NCI-H1436 (cell line): Measurements from ENCODE around the gene ZNF385C.

ENCODE experiments used
- DNase-seq: peaks from one replicate; lab custom pipeline; 2025; lab: John Stamatoyannopoulos, UW

Gene ZNF385C

GRCh38 chr17:42077755-42078154 is 20.5 kb downstream of the ZNF385C start:
- no peak for DNase-seq

DNA sequence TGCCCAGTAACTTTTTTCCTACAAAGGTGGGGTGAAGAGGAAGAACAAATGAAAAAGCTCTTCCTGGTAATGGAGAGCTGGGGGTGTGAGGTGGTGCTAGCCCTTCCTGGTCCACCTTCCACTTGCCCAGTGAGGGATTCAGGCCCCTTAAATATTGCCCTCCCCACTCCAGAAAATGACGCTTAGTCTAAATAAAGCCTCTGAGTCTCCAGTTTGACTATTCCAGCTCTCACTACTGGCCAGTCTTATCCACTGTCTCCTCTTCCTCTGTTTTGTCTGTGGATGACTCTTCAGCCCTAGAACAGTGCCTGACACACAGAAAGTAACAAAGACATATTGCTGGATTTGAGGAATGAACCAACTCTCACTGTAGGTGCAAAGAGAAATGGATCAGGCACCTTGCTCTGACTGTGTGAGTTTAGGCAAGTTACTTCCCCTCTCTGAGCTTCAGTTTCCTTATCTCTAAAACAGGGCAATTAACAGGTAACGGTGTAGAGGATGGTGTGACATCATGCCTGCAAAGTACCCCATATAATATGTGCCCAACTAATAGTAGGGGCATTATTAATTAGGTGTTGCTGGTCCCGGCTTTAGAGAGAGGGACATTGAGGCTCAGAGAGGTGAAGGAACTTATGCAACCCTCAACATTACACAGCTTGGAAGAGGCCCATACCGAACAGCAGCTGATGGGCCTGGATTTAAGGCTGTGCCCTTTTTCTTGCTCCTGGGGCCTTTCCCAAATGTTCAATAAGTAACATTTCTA is 21.3 kb downstream of the ZNF385C start:
- DNase-seq = no peak

GRCh38 chr17:42075789-42076188 is 22.5 kb downstream of the ZNF385C start:
- DNase-seq = no peak

- no peak for DNase-seq
Observed at GRCh38 chr17:42072323-42073187, 25.7 kb downstream of the ZNF385C start.

GRCh38 chr17:42071810-42072209 is 26.5 kb downstream of the ZNF385C start:
- no peak for DNase-seq

GRCh38 chr17:42068979-42069378 is 29.3 kb downstream of the ZNF385C start:
- no peak for DNase-seq

GRCh38 chr17:42067371-42068091 is 30.7 kb downstream of the ZNF385C start:
- DNase-seq = peak; percentile 68

DNA sequence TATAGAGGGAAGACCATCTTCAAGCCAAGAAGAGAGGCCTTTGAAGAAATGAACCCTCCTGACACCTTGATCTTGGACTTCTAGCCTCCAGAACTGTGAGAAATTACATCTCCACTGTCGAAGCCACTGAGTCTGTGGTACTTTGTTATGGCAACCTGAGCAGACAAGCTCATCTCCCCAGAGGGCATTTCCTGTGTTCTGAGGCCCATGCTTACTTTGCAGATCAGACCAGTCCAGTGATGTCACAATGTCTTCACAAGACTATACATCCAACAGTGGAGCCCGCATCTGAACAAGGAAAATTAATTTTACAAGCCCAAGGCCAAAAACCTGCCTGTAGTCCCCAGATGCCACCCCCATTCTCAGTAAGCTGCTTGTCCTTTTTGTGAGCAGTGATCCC is 33.1 kb downstream of the ZNF385C start:
- DNase-seq = no peak

GRCh38 chr17:42062681-42063080 is 35.6 kb downstream of the ZNF385C start:
- no peak for DNase-seq

DNA sequence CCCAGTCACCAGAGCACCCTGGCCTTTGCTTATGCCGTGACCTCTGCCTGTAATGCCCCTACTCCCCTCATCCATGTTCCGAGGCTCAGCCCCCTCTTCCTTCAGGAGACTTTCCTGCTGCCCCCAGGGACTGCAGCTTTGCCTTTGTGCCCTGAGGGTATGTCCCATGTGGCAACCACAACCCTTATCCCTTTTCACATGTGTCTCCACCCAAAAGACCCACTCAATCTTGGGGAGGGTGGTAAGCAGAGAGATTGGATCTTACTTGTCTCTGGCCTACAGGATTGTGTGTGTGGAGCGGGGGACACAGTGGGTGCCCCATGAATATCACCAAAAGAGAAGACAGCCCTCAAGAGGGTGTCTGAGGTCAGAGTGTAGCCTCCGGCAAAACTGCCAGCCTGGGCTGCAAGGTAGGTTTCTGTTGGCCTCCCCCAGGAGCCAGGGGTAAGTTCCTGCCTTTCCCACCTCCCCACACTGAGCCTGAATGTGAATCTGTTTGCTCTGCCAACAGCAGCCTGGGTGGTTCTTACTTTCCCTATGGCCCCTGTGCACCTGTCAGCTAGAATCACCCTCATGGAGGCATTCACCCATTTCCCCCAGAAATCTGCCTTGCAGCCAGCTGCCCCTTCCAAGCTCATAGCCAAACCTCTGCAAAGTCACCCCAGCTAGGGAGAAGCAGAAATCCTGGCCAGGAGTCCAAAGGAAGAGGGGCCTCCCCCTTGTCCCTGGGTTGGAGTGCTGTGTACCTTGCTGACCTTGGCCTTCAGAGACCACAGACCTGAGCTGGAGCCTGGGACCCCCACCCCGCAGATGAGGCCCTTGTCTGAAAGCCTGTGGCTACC is 36.4 kb downstream of the ZNF385C start:
- DNase-seq = no peak

GRCh38 chr17:42060231-42060630 is 38.0 kb downstream of the ZNF385C start:
- DNase-seq = no peak

GRCh38 chr17:42059815-42060214 is 38.5 kb downstream of the ZNF385C start:
- DNase-seq = no peak

DNA sequence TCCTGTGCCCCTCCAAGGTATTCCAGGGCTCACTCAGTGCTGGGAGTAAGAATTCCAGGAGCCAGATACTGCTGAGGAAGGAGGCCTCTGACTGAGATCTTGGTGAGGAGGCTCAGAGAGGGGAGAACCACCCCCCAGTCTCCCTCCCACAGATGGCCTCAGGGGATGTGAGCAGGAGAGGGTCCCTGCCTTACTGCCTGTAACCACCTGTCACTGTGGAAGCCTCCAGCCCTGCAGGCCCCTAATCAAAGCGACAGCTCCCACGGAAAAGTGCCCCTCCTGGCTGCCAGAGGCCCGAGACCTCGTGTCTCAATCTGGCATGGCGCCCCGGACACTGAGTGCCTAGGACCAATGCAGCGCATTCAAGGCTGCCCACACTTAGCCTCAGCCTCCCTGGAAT is 40.2 kb downstream of the ZNF385C start:
- DNase-seq = no peak

- no peak for DNase-seq
Observed at GRCh38 chr17:42056635-42057034, 41.6 kb downstream of the ZNF385C start.

DNA sequence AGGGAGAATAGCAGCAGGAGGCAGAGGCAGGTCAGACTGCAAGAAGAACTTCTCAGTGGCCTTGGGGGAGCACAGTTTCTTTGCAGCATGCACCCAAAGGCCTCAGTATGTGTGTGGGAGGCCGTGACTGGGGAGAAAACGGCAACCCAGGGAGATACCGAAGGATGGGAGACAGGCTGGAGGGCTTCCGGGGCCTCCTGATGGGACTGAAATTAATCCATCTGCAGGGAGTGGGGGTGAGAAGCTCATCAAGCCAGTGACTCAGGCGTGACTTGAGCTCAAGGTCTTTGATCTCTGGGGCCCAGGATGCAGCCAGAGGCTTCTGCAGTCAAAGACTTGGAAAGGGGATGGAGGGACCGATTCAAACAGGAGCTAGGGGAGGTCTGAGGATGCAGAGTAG is 42.8 kb downstream of the ZNF385C start:
- DNase-seq = no peak

DNA sequence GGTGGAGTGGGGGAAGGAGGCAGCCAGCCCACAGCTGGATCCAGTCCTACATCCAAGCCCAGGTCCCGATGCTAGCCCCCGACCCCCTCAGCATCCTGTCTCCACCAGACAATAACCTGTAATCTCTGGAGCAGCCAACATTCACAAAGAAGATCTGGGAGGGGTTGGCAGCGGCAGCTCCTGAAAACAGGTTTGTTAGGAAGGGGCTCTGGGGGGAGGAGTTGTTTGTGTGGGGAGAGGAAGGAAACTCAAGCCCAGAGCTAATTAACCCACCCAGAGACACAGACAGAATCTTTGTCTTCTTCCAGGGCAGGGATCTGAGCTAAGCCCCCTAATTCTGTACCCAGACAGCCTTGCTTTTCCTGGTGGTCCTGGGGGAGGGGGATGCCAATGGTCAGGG is 43.2 kb downstream of the ZNF385C start:
- DNase-seq = no peak

DNA sequence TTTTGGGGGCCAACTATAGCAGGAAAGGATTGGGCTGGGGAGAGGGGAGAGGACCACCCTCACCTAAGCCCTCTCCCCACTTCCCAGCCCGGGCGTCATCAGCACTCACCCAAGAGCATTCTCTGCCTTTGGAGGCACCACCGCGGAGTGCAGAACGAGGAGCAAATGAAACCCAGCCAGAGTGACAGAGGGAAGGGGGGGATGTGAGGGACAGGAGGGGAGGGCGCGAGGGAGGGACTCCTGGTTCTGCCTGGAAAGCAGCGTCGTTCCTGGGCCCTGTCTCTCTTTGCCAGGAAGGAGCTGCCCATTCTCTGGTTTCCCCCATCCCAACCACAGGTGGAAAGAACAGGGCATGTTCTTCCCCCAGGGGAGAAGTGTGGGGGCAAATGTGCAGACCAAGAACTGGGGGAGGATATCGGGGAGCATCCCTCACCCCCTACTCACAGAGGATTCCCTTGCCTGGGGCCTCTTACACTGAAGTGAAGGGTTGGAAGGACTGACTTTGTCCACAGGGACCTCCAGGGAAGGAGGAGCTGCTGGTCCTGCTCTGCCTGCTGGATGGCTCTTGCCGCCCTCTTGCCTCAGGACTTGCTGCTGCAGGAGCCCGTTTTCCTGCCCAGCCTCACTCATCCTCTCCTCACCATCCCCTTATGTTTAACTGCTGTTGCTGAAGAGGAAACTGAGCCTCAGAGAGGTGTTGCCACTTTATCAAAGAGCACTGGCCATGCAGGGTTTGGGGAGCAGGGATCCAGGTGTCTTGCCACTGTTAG is 44.4 kb downstream of the ZNF385C start:
- no peak for DNase-seq

DNA sequence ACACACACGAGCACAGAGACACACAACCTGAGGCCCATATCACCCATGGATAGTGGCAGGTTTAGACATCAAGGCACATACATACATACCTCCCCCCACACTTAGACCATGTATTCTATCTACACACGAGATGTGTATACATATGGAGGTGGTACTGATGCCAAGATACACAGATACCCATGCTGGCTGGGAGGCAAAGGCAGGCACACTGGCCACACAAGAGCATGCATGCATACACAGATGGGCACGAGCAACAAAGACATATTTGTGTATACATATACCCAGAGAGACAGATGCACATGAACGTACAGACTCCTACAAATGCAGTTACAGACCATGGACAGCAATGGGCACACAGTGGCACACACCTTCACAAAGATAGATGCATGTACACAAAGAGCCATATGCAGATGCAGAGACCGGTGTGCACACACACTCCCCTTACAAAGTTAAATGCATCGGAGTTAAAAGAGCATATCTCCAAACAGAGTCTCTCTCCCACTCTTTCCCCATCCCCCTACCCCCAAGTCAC is 45.9 kb downstream of the ZNF385C start:
- DNase-seq = no peak

DNA sequence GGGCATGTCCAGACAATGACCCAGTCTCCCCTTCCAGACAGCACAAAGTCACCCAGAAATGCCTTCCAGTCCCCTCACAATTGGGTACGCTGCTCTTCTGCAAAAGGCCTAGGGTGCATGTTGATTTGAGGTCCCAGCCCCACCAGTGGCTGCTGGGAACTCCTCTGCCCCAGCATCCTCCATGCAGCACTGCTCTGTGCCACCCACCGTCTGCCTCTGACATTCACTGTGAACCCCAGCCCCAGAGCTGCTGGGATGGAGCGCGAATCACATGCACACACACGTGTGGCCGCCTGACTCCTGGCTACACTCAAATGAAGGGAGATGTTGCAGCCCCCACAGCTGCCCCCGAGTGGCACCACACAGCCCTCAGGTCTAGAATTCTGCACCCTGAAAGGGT is 46.6 kb downstream of the ZNF385C start:
- DNase-seq = no peak

DNA sequence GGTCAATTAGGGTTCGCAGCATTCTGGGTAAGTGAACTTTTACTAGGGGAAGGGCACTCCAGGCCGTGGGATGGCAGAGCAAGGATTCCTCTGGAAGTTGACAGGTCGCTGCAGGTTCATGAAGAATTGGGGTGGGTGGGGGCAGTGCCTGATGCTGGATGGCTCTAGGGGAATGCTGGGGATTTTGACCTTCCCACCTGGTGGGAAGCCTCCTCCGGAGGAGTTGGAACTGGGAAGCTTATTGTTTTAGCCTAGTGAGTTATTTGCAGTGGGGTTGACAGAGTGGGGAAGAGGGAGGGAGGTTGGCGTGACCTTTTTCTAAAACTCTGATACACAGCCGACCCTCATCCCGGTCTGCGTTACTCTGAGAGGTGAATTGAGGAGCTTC is 47.3 kb downstream of the ZNF385C start:
- no peak for DNase-seq
